GM21367 (cell line): ENCODE results near the gene CASKIN2.

Experiments used
- ATAC-seq: cut with Tn5 transposase; IDR thresholded peaks from one replicate; pipeline ENCODE4 v1.9.1; 2021; ENCODE audit not compliant: unreplicated experiment

Gene CASKIN2, protein sequence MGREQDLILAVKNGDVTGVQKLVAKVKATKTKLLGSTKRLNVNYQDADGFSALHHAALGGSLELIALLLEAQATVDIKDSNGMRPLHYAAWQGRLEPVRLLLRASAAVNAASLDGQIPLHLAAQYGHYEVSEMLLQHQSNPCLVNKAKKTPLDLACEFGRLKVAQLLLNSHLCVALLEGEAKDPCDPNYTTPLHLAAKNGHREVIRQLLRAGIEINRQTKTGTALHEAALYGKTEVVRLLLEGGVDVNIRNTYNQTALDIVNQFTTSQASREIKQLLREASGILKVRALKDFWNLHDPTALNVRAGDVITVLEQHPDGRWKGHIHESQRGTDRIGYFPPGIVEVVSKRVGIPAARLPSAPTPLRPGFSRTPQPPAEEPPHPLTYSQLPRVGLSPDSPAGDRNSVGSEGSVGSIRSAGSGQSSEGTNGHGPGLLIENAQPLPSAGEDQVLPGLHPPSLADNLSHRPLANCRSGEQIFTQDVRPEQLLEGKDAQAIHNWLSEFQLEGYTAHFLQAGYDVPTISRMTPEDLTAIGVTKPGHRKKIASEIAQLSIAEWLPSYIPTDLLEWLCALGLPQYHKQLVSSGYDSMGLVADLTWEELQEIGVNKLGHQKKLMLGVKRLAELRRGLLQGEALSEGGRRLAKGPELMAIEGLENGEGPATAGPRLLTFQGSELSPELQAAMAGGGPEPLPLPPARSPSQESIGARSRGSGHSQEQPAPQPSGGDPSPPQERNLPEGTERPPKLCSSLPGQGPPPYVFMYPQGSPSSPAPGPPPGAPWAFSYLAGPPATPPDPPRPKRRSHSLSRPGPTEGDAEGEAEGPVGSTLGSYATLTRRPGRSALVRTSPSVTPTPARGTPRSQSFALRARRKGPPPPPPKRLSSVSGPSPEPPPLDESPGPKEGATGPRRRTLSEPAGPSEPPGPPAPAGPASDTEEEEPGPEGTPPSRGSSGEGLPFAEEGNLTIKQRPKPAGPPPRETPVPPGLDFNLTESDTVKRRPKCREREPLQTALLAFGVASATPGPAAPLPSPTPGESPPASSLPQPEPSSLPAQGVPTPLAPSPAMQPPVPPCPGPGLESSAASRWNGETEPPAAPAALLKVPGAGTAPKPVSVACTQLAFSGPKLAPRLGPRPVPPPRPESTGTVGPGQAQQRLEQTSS (N-terminal part only)

GRCh38 chr17:75515496-75516254 lies at the start of gene CASKIN2:
TSS of gene CASKIN2 (minus strand) at chr17:75515537. CDS start at chr17:75513804, 1,733 bp downstream.
- peak; percentile 40 for ATAC-seq

- no peak for ATAC-seq
Observed at GRCh38 chr17:75565066-75565465, 49.7 kb upstream of the CASKIN2 start.

DNA sequence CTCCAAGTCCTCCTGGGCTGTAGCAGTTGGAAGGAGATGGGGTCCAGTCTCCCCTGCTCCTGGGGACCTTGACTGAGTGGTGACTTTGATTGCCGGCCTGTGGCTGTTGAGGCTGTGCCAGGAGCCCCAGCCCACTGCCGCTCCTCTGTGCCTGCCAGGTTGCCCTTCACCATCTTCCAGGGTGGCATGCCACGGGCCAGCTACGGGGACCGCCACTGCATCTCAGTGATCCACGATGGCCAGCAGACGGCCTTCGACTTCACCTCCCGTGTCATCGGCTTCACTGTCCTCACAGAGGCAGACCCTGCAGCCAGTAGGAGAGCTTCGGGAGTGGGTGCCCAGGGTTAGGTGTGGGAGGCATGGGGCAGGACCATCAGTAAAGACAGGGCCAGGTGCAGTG lies 48.9 kb upstream of the CASKIN2 start:
- ATAC-seq = no peak

GRCh38 chr17:75563063-75563758 lies 47.9 kb upstream of the CASKIN2 start:
- no peak for ATAC-seq

DNA sequence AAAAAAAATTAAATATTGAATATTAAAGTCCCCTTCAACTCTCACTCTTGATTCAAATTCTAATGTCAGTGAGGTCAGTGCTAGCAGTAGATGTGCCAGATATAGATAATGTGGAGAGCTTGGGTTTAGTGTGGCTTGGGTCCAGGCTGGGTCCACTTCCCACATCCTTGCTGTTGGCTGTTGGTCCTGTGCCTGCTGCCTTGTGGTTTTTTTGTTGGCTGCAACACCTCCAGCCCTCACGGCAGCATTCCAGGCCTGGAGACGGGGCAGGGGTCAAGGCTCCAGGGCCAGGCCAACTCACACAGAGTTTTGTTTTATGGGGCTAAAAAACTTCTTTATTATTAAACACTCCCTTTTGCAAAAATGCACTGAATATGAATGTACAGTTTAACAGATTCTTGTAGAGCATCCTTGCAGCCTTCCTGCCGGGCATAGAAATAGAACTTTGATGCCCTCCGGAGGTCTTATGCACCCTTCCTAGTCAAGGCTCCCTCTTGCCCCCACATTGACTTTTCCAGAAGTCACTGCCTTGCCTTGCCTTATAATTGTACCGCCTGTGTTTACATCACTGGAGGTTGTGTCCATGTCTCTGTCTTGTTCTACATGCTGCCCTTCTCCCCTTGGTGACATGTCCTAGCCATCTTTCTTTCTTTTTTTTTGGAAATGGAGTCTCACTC lies 46.7 kb upstream of the CASKIN2 start:
- no peak for ATAC-seq

GRCh38 chr17:75559958-75560533 lies 44.7 kb upstream of the CASKIN2 start:
- no peak for ATAC-seq

- ATAC-seq = no peak
Observed at GRCh38 chr17:75558666-75559530, 43.6 kb upstream of the CASKIN2 start.

- ATAC-seq = no peak
Observed at GRCh38 chr17:75557852-75558665, 42.7 kb upstream of the CASKIN2 start.

GRCh38 chr17:75557075-75557851 lies 41.9 kb upstream of the CASKIN2 start:
- ATAC-seq = no peak

DNA sequence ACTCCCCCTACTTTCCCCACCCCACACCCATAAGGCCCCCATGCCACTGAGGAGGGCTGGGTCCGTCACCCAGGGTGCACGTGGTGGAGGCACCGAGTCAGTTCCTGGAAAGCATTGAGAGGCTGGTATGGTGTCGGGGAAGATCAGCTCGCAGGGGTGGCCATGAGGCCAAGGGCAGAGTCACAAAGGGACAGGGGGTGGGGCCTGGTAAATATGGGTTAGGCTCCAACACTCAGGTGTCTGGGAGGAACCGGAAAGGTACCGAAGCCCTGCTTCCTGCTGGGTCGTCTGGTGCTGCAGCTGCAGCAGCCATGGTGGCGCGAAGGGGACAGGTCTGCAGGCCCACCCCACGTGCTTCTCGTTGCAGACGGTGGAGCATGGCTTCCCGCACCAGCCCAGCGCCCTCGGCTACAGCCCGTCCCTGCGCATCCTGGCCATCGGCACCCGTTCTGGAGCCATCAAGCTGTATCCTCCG lies 40.4 kb upstream of the CASKIN2 start:
- no peak for ATAC-seq

DNA sequence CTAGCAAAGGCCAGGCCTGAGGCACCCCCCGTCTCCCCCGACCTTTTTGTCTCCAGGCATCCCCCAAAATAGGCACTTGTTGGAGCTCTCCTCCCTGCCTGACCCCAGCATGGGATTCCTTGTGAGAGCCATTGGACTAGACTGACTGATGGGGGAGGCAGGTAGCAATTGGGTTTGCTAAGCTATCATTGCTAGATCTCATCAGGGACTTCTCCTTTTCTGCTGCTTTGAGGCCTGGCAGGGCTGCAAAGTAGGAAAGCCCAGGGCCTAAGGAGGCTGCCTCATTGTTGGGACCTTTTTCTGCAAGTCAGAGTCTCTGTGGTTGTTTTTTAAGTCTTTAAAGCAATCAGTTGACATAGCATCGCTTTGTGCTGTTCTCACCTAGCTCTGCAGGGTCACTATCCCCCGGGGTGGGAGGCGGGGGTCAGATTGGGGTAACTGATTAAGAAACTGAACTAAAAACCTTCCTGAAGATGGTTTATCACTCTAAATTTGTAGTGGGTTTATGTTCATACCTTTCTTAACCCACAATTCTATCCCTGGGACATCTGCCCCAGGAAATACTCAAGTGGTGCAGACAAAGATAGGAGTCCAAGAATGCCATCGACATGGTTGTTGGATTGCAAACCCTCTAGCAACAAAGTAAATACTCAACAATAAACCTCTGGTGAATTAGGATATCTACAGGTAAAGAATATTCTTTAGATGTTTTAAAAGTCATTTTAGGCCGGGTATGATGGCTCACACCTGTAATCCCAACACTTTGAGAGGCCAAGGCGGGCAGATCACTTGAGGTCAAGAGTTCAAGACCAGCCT lies 38.2 kb upstream of the CASKIN2 start:
- no peak for ATAC-seq

DNA sequence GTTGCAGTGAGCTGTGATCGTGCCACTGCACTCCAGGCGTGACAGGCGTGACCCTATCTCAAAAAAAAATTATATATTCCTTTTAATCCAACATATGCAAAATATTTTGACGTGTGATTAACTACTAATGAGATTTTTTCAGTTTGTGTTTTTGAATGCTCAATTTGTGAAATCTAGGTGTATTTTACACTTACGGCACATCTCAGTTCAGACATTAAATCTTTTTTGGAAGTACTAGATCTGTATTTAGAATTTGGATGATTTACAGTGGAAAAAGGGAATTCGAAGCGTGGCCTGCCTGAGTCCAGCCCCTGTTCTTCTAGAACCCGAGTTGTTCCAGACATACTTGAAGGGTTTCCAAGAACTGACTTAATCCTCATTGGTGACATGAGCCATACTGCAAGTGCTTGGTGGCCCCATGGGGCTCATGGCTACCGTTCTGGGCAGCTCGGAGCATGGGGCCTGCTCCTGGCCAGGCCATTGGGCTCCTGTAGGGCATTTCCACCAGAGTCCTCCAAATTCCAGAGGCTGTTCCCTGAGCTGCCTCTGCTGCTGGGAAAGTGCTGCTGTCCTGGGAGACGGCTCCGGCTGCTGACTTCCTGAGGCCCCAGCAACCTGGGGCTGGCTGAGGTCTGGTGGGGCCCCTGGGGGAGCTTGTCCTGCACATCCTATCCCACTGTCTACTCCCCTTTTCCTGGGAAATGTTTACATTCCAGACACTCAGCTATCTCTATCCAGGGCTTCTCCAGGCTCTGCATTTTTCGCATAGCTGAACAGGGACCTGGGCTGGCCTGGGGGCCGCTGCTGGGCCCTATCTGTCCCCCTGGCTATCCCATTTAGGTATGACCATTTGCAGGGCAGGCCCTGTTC lies 37.3 kb upstream of the CASKIN2 start:
- ATAC-seq = no peak

DNA sequence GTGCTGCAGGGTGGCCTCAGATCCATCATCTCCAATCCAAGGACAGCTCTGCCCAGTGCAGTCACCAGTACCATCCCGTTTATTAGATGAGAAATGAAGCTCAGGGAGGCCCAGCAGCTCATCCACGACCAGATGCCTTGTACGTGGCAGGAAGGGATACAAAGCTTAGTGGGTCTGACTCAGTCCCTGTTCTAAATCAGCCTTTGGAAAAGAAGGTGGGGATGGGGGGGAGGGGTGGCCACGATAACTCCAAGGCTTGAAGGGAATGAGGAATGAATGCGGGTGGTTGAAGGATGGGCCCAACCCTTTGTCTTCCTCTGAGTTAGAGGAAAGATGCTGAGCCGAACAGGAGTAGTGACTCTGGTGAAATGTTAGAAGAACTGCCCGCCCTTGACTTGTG lies 35.9 kb upstream of the CASKIN2 start:
- no peak for ATAC-seq

DNA sequence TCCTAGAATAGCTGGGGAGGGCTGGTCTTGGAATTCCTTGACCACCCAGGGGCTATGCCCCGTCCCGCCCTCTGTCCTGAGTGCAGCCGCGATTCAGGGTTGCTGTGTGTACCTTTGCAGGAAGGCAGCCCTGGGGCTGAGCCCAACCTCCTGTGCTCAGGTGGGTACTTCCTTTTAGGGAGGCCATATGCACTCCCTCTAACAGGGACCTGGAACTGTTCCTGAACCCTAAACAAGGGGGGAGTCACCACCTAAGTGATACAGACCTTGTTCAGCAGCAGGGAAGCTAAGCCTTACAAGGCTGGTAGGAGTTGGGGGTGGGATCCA lies 34.8 kb upstream of the CASKIN2 start:
- ATAC-seq = no peak
